HG02798 (cell line): ENCODE data around the gene C10orf62.
A peak's percentile ranks its signal among the peaks of the same experiment; 100 is the strongest.

ENCODE experiments used
- ATAC-seq: cut with Tn5 transposase; IDR thresholded peaks from one replicate; pipeline ENCODE4 v1.9.1; 2021; ENCODE audit warnings: mild to moderate bottlenecking; ENCODE audit not compliant: unreplicated experiment, poor library complexity

C10orf62 gene

GRCh38 chr10:97584060-97584797 is 5.3 kb upstream of the C10orf62 start, which contains the start of gene HOGA1:
HOGA1 (plus strand) TSS chr10:97584389; CDS start chr10:97584704, 315 bp downstream.
- ATAC-seq = peak; percentile 79

GRCh38 chr10:97584798-97585438 is 4.6 kb upstream of the C10orf62 start:
- no peak for ATAC-seq

- no peak for ATAC-seq
Observed at GRCh38 chr10:97585439-97585811, 4.1 kb upstream of the C10orf62 start.

- no peak for ATAC-seq
Observed at GRCh38 chr10:97587183-97587582, 2.3 kb upstream of the C10orf62 start.

- ATAC-seq = no peak
Observed at GRCh38 chr10:97590082-97590747, 694 bp downstream of the C10orf62 start.

- ATAC-seq = no peak
Observed at GRCh38 chr10:97590748-97591495, 1.4 kb downstream of the C10orf62 start.

- no peak for ATAC-seq
Observed at GRCh38 chr10:97593421-97593820, 3.9 kb downstream of the C10orf62 start.

GRCh38 chr10:97596101-97597082 is 6.9 kb downstream of the C10orf62 start:
- no peak for ATAC-seq

- no peak for ATAC-seq
Observed at GRCh38 chr10:97597778-97598177, 8.3 kb downstream of the C10orf62 start.

GRCh38 chr10:97598407-97599271 is 9.1 kb downstream of the C10orf62 start:
- ATAC-seq = no peak

GRCh38 chr10:97599272-97599619 is 9.7 kb downstream of the C10orf62 start:
- ATAC-seq = no peak

- ATAC-seq = no peak
Observed at GRCh38 chr10:97600616-97601015, 11.1 kb downstream of the C10orf62 start.

- no peak for ATAC-seq
Observed at GRCh38 chr10:97601268-97602215, 12.0 kb downstream of the C10orf62 start.

GRCh38 chr10:97607095-97607636 is 17.6 kb downstream of the C10orf62 start:
- ATAC-seq = no peak

GRCh38 chr10:97608991-97609561 is 19.6 kb downstream of the C10orf62 start:
- no peak for ATAC-seq

GRCh38 chr10:97611473-97611872 is 22.0 kb downstream of the C10orf62 start:
- ATAC-seq = no peak

GRCh38 chr10:97612386-97612785 is 22.9 kb downstream of the C10orf62 start:
- ATAC-seq = no peak
